PC-3 (cell line): Measurements from ENCODE around the gene TSEN54.

ENCODE experiments used
- CTCF ChIP-seq: fragments of 300-600 bp; sonication (generic); conservative IDR thresholded peaks from 2 replicates; pipeline ENCODE4 v1.5.1; 2017; ENCODE audit warnings: antibody characterized with exemption, low read depth, mild to moderate bottlenecking, low read length
- EZH2 ChIP-seq: fragments of 300-600 bp; sonication (generic); IDR thresholded peaks from one replicate; pipeline ENCODE4 v1.6.1; 2017; ENCODE audit warnings: antibody characterized with exemption, mild to moderate bottlenecking, low read length; ENCODE audit not compliant: unreplicated experiment
- EZH2phosphoT487 ChIP-seq: fragments of 300-600 bp; sonication (generic); IDR thresholded peaks from 2 replicates; pipeline ENCODE4 v1.6.1; 2018; ENCODE audit warnings: mild to moderate bottlenecking, antibody characterized with exemption, low read length, borderline replicate concordance

DNA sequence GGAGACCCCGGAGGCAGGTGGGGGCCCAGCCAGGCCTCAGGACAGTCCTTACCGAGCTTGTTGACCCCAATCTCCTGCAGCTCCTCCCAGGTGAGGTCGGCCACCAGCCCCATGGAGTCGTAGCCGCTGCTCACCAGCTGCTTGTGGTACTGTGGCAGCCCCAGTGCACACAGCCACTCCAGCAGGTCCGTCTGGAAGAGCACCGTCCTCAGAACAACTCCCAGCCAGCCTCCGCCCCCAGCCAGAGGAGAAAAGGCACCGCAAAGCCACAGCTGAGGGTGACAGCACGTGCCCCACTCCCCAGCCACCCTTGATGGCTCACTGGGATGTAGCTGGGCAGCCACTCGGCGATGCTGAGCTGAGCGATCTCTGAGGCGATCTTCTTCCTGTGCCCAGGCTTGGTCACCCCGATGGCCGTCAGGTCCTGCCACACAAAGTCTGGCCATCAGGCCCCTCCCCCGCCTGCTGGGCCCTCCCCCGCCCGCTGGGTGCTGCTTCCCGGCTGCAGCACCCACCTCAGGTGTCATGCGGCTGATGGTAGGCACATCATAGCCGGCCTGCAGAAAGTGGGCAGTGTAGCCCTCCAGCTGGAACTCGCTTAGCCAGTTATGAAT lies 12.9 kb upstream of the TSEN54 start:
- TF ChIP-seq CTCF (no peak), EZH2phosphoT487 (no peak), EZH2 (no peak)
